SK-N-MC (cell line): ENCODE results near the gene CHIC2.
"Not testable (repeated sequence)": the region's sequence is repeated elsewhere in the genome, so short reads cannot be mapped to it uniquely, and the experiment has no call there.

Experiments used
- DNase-seq: peaks from one replicate; pipeline ENCODE4 v3.0.0-alpha.2; 2011; ENCODE audit warnings: low read depth, low spot score
- H3K27ac ChIP-seq: fragments of 200-600 bp; sonication (generic); 2 replicates; pipeline ENCODE4 v1.5.1; 2016; ENCODE audit warnings: mixed run types
- H3K36me3 ChIP-seq: fragments of 200-600 bp; sonication (generic); 2 replicates; pipeline ENCODE4 v1.6.1; 2017; ENCODE audit warnings: antibody characterized with exemption, low read length, mixed read lengths; ENCODE audit not compliant: insufficient read depth
- H3K4me3 ChIP-seq: fragments of 200-600 bp; sonication (generic); 2 replicates; pipeline ENCODE4 v1.5.1; 2016
- H3K9ac ChIP-seq: fragments of 200-600 bp; sonication (generic); 2 replicates; pipeline ENCODE4 v1.8.0; 2017; ENCODE audit warnings: mixed run types, mixed read lengths; ENCODE audit not compliant: insufficient read length
- H3K9me3 ChIP-seq: fragments of 200-600 bp; sonication (generic); 2 replicates; pipeline ENCODE4 v1.6.1; 2017; ENCODE audit warnings: low read depth, mild to moderate bottlenecking, antibody characterized with exemption, low read length, moderate library complexity, mixed read lengths
- EZH2 ChIP-seq: fragments of 200-600 bp; sonication (generic); IDR thresholded peaks from one replicate; pipeline ENCODE4 v1.6.1; 2017; ENCODE audit warnings: antibody characterized with exemption
- FOXP2 ChIP-seq: optimal IDR thresholded peaks from 2 replicates; pipeline ENCODE3; 2011; ENCODE audit warnings: mild to moderate bottlenecking, moderate library complexity; ENCODE audit not compliant: insufficient read depth; ENCODE audit errors: extremely low read length, control extremely low read depth
- POLR2AphosphoS5 ChIP-seq: IDR thresholded peaks from 2 replicates; pipeline ENCODE4 v1.6.1; 2012; ENCODE audit warnings: mild to moderate bottlenecking, low read depth, low read length, borderline replicate concordance

The CHIC2 gene

DNA sequence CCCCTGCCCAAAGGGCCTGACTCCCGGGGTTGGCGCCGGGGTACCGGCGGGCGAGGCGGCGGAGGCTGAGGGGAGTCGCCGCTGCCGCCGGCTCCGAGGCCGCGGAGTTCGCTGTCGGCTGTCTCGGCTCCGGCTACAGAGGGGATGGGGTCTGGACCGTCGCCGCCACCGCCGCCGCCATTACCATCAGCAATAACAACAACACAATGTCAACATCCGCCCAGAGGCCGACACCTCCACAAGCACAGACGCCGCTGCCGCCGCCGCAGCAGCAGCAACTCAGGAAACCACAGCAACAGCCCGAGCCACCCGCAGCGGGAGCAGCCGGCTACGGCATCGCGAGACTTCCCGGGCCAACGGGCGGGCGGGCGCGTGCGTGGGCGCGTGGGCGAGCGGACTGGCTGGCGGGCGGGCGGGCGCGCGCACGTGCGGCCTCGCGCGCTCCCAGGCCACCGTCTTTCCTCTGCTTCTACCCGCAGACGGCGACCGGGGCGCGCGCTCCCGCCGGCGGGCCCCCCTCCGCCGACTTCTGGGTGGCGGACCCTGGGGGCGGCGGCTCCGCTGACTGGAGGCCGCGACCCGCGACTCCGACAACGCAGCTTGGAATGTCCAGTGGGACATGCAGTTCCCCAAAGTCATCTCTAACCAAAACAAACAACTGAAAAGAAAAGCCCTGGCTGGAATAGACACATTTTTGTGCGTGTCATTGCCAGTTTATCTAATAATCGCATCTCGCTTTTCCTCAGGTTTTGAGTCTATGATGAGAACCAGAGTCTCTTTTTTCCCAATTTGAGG, at the start of gene CHIC2:
TSS of gene CHIC2 (minus strand) at position 289 of the 795 bp plus-strand sequence. CDS start 305 bp downstream, outside the sequence.
- H3K9me3 ChIP-seq: no peaks in the 10 kb centered on the region
- H3K27ac ChIP-seq: 0 out of 2 replicates have a peak within 1 kb of the TSS, but pooled peaks have one; percentile 33
- peak within 1 kb of the TSS; percentile 96 for H3K4me3 ChIP-seq
- DNase-seq: no peak
- H3K36me3 ChIP-seq: no peaks in the 10 kb centered on the region
- TF ChIP-seq EZH2 (no peak), FOXP2 (peak; percentile 9), POLR2AphosphoS5 (peak; percentile 86)
- peak within 1 kb of the TSS; percentile 95 for H3K9ac ChIP-seq

- H3K36me3 ChIP-seq, H3K9me3 ChIP-seq, H3K9ac ChIP-seq, DNase-seq, H3K4me3 ChIP-seq, H3K27ac ChIP-seq: not testable (repeated sequence)
These were observed 48.8 kb upstream of the CHIC2 start for GRCh38 chr4:54113206-54113605.

GRCh38 chr4:54110019-54110416, 45.6 kb upstream of the CHIC2 start:
- Histone ChIP-seq H3K27ac (no peak overlapping the region), H3K9ac (no peak overlapping the region), H3K9me3 (no peaks in the 10 kb centered on the region), H3K4me3 (no peak overlapping the region), H3K36me3 (no peaks in the 10 kb centered on the region)
- DNase-seq: no peak
- TF ChIP-seq FOXP2: no peak
- TF ChIP-seq EZH2: no peak
- TF ChIP-seq POLR2AphosphoS5: no peak

DNA sequence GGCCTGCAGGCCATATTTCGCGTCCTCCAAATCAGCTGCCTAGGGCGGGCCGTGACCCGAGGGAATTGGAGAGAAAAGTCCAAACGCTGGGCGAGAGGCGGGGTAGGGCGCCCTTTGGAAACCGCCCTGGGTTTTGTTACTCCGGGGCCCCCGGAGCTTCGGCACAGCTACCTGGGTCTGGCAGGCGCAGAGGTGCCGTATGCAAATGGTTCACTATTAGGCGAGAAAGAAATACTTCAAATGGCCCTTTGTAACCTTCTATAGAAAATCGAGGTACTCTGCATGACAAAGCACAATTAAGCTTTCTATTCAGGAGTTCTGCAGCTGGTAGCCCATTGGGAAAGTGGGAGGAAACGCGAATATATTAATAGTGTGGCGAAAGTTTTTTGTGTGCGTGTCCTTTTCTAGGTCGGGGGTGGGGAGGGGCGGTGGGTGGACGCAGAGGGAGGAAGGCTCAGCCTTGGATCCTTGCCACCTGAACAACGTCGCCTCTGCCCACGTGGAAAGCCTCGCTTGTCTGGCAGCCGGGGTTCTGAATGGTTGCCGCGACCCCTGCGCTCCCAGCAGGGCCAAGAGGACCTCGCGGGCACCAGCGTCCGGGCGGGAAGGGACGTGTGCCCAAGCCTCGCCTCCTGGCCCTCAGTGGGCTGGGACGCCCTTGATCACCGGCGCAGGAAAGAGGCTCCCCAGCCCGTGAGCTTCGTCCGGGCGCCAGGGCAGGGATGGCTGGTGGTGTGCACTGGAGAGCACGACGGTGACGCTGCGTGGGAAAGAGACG, 45.0 kb upstream of the CHIC2 start:
- Histone ChIP-seq H3K36me3 (no peaks in the 10 kb centered on the region), H3K4me3 (no peak overlapping the region), H3K9me3 (no peaks in the 10 kb centered on the region), H3K27ac (no peak overlapping the region), H3K9ac (no peak overlapping the region)
- no peak for DNase-seq
- TF ChIP-seq EZH2 (no peak), FOXP2 (no peak), POLR2AphosphoS5 (no peak)

DNA sequence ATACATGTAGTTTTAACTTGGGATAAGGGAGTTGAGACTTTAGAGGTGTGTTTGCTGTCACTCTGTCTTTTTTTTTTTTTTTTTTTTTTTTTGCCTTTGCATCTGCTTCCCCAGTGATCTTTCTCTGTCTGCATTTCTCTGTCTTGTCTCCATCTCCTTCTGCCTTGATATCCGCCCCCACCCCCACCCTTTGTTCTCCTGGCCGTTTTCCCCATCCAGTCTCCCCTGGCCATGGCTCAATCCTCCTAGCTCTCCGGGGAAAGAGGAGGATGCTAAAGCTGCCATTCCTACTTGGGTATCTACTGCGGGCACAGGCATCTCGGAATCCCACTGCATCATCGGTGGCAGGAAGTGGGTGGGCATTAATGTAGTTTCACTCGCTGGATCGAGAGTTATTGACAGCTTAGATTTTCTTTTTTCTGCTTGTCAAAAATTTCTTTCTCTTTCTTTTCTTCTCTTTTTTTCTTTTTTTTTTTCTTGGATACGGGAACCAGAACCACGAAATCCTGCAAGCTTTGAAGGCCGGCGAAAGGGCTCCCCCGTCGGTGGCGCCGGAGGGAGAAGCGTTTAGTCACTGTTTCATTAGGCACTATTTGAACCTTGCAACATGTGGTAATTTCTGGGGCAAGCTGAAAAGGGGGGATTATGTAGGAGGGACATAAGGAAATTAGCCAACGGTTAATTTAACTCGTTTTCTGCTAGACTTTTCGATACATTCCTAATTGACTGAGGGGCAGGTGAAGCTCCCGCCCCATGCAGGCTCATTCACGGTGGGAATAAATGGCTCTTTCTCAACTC, 43.7 kb upstream of the CHIC2 start:
- Histone ChIP-seq H3K9ac (no peak overlapping the region), H3K36me3 (no peaks in the 10 kb centered on the region), H3K9me3 (no peaks in the 10 kb centered on the region), H3K27ac (no peak overlapping the region), H3K4me3 (no peak overlapping the region)
- no peak for DNase-seq
- TF ChIP-seq POLR2AphosphoS5 (no peak), FOXP2 (no peak), EZH2 (no peak)

DNA sequence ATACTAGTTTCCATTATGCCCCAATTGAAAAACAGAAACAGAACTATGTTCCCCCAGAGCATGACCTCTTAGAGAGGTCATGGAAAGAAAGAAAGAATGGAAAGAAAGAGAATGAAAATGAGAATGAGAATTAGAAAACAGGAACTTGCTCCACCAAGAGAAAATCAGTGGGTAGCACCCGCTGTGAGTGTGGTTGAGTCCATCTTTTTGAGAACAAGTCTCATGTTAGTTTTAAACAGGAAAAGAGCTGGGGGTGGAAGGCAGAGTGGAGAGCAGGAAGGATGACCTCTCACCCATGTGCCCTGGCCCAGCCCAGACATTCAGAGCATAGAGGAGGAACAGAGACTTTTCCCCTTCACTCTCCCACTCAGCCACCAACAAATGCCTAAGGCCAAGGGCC, 40.5 kb upstream of the CHIC2 start:
- Histone ChIP-seq H3K9me3 (no peaks in the 10 kb centered on the region), H3K9ac (no peak overlapping the region), H3K36me3 (no peaks in the 10 kb centered on the region), H3K4me3 (no peak overlapping the region), H3K27ac (no peak overlapping the region)
- DNase-seq: no peak
- no peak for TF ChIP-seq EZH2
- no peak for TF ChIP-seq FOXP2
- TF ChIP-seq POLR2AphosphoS5: no peak

- Histone ChIP-seq H3K9ac (no peak overlapping the region), H3K36me3 (no peaks in the 10 kb centered on the region)
These were observed 38.8 kb upstream of the CHIC2 start for GRCh38 chr4:54103190-54103574.

GRCh38 chr4:54102531-54103106, 38.2 kb upstream of the CHIC2 start:
- no peak for TF ChIP-seq FOXP2
- TF ChIP-seq POLR2AphosphoS5: no peak
- TF ChIP-seq EZH2: no peak
- H3K4me3 ChIP-seq: no peak overlapping the region

More at GRCh38 chr4:54103190-54103574, 38.8 kb upstream of the CHIC2 start:
- Histone ChIP-seq H3K4me3 (no peak overlapping the region), H3K9me3 (no peaks in the 10 kb centered on the region), H3K27ac (no peak overlapping the region)
- DNase-seq: no peak
- TF ChIP-seq EZH2: no peak
- no peak for TF ChIP-seq POLR2AphosphoS5
- no peak for TF ChIP-seq FOXP2

More at GRCh38 chr4:54102531-54103106, 38.2 kb upstream of the CHIC2 start:
- no peak for DNase-seq
- Histone ChIP-seq H3K9me3 (no peaks in the 10 kb centered on the region), H3K9ac (no peak overlapping the region), H3K36me3 (no peaks in the 10 kb centered on the region), H3K27ac (no peak overlapping the region)
